ENCODE results near the gene ITM2B.
A peak's percentile ranks its signal among the peaks of the same experiment; 100 is the strongest.

ITM2B gene

GRCh38 chr13:48255090-48255489, 22.1 kb downstream of the ITM2B start (continued):
- TF ChIP-seq ZNF600 (tag by site-specific recombination; IDR thresholded peaks at IDR 0.05) (no peak), ZNF544 (tag by site-specific recombination; IDR thresholded peaks at IDR 0.05) (no peak), GFI1B (tag by site-specific recombination; IDR thresholded peaks at IDR 0.05) (no peak), PRDM2 (tag by site-specific recombination; IDR thresholded peaks at IDR 0.05; ENCODE audit: borderline replicate concordance) (no peak)

GRCh38 chr13:48255954-48256353, 22.9 kb downstream of the ITM2B start:
- ChIA-PET POLR2A (no interaction called here), CTCF (interaction anchor here (0.6 kb wide), 1 partner anchor 240 kb away, joined by 3 read pairs; no protein-coding TSS in a partner anchor)
- no peak overlapping the region for H3K27ac ChIP-seq (ENCODE audit: extremely low read depth, low read depth, low read length)
- peaks cover 4 to 58% of the 10 kb centered on the region in 2 experiments for H3K36me3 ChIP-seq (ENCODE audit: control insufficient read depth in 2 of 2, insufficient read depth in 1 of 2, low read length in 2 of 2)
- H3K4me1 ChIP-seq (ENCODE audit: control insufficient read depth, insufficient read depth, low read length) = 0 out of 2 replicates have a peak, but pooled peaks cover 2% of the 10 kb centered on the region
- no peak overlapping the region for H3K4me3 ChIP-seq (ENCODE audit: low read depth, low read length)
- no peaks in the 10 kb centered on the region for H3K9me3 ChIP-seq (ENCODE audit: control insufficient read depth, insufficient read depth, low read depth, low read length)
- TF ChIP-seq SP7 (tag by site-specific recombination; IDR thresholded peaks at IDR 0.05) (peak; percentile 95), ZNF626 (tag by site-specific recombination; IDR thresholded peaks at IDR 0.05) (no peak), ZNF558 (tag by site-specific recombination; IDR thresholded peaks at IDR 0.05) (no peak), PATZ1 (tag by site-specific recombination; IDR thresholded peaks at IDR 0.05) (no peak), ZNF664 (tag by site-specific recombination; IDR thresholded peaks at IDR 0.05) (no peak), ZNF211 (tag by site-specific recombination; IDR thresholded peaks at IDR 0.05; ENCODE audit: low read depth) (no peak), ZBTB20 (tag by site-specific recombination; IDR thresholded peaks at IDR 0.05) (no peak), ZNF354C (tag by site-specific recombination; IDR thresholded peaks at IDR 0.05; ENCODE audit: borderline replicate concordance, low read depth) (no peak), ATF2 (tag by site-specific recombination; IDR thresholded peaks at IDR 0.05; ENCODE audit: low read depth) (peak; percentile 96), GLI2 (tag by site-specific recombination; IDR thresholded peaks at IDR 0.05; ENCODE audit: borderline replicate concordance, low read depth) (no peak), ZNF560 (tag by site-specific recombination; IDR thresholded peaks at IDR 0.05; ENCODE audit: borderline replicate concordance) (no peak), YY1 (tag by site-specific recombination; IDR thresholded peaks at IDR 0.05) (no peak), ZNF621 (tag by site-specific recombination; IDR thresholded peaks at IDR 0.05) (no peak), ZNF114 (tag by site-specific recombination; IDR thresholded peaks at IDR 0.05) (no peak), ZNF214 (tag by site-specific recombination; IDR thresholded peaks at IDR 0.05; ENCODE audit: borderline replicate concordance) (no peak), ZNF843 (tag by site-specific recombination; IDR thresholded peaks at IDR 0.05) (0 out of 2 replicates have a peak, but pooled peaks have one; percentile 16), KLF8 (tag by site-specific recombination; IDR thresholded peaks at IDR 0.05) (no peak), KLF17 (tag by site-specific recombination; IDR thresholded peaks at IDR 0.05) (no peak), SCRT1 (tag by site-specific recombination; IDR thresholded peaks at IDR 0.05; ENCODE audit: borderline replicate concordance) (no peak), MEIS1 (CRISPR knock-in tag; IDR thresholded peaks at IDR 0.05; ENCODE audit: borderline replicate concordance) (no peak), ZNF548 (tag by site-specific recombination; IDR thresholded peaks at IDR 0.05) (no peak), ZBTB7A (tag by site-specific recombination; IDR thresholded peaks at IDR 0.05; ENCODE audit: low read depth) (no peak)

Measured in HEK293 (cell line).